Trophoblast cell (in vitro differentiated cells and primary cell): Measurements from ENCODE around the gene HAPSTR1.

ENCODE experiments used
- DNase-seq, 2 donors: peaks; one replicate each; pipeline ENCODE4 v3.0.0-alpha.2; 2016
- H2AFZ ChIP-seq: 2 replicates; pipeline ENCODE4 v1.6.1; 2013; ENCODE audit warnings: low read length, moderate library complexity, mild to moderate bottlenecking; ENCODE audit not compliant: insufficient read depth, poor library complexity
- H2AK5ac ChIP-seq: 2 replicates; pipeline ENCODE4 v1.6.1; 2013; ENCODE audit warnings: mild to moderate bottlenecking, low read length
- H2BK120ac ChIP-seq: 2 replicates; pipeline ENCODE4 v1.6.1; 2013; ENCODE audit warnings: low read length, mild to moderate bottlenecking, moderate library complexity; ENCODE audit not compliant: insufficient read depth, poor library complexity
- H2BK12ac ChIP-seq: 2 replicates; pipeline ENCODE4 v1.6.1; 2013; ENCODE audit warnings: mild to moderate bottlenecking, low read length, moderate library complexity
- H2BK5ac ChIP-seq: 2 replicates; pipeline ENCODE4 v1.6.1; 2013; ENCODE audit warnings: low read length, low read depth, moderate library complexity, mild to moderate bottlenecking; ENCODE audit not compliant: poor library complexity
- H3K14ac ChIP-seq: 2 replicates; pipeline ENCODE4 v1.6.1; 2013; ENCODE audit warnings: mild to moderate bottlenecking, low read length
- H3K18ac ChIP-seq: 2 replicates; pipeline ENCODE4 v1.6.1; 2013; ENCODE audit warnings: mild to moderate bottlenecking, low read length
- H3K23ac ChIP-seq: 2 replicates; pipeline ENCODE4 v1.6.1; 2013; ENCODE audit warnings: low read length
- H3K27ac ChIP-seq: 2 replicates; pipeline ENCODE4 v1.5.1; 2013; ENCODE audit warnings: low read depth, mild to moderate bottlenecking, inconsistent platforms, low read length, moderate library complexity
- H3K27me3 ChIP-seq: 2 replicates; pipeline ENCODE4 v1.6.1; 2013; ENCODE audit warnings: inconsistent platforms, mild to moderate bottlenecking, low read length, moderate library complexity; ENCODE audit not compliant: insufficient read depth
- H3K36me3 ChIP-seq, 2 experiments: 1 replicate in 1 of 2; 2 replicates in 1 of 2; pipeline ENCODE4 v1.6.1; 2013; ENCODE audit warnings: low read length in 2 of 2, mild to moderate bottlenecking in 2 of 2, moderate library complexity in 1 of 2; ENCODE audit not compliant: insufficient read depth in 2 of 2, control insufficient read depth in 1 of 2
- H3K4ac ChIP-seq: 2 replicates; pipeline ENCODE4 v1.6.1; 2013; ENCODE audit warnings: low read depth, mild to moderate bottlenecking, low read length, moderate library complexity
- H3K4me1 ChIP-seq, 2 experiments: 1 replicate in 1 of 2; 2 replicates in 1 of 2; pipeline ENCODE4 v1.6.1; 2013; ENCODE audit warnings: low read length in 2 of 2, mild to moderate bottlenecking in 2 of 2, moderate library complexity in 1 of 2; ENCODE audit not compliant: insufficient read depth in 2 of 2, control insufficient read depth in 1 of 2
- H3K4me2 ChIP-seq: 2 replicates; pipeline ENCODE4 v1.6.1; 2013; ENCODE audit warnings: inconsistent platforms, mild to moderate bottlenecking, low read length, moderate library complexity
- H3K4me3 ChIP-seq: 2 replicates; pipeline ENCODE4 v1.5.1; 2013; ENCODE audit warnings: mild to moderate bottlenecking, low read depth, low read length, inconsistent platforms
- H3K79me1 ChIP-seq: one replicate; pipeline ENCODE4 v1.6.1; 2013; ENCODE audit warnings: low read length
- H3K79me2 ChIP-seq: 2 replicates; pipeline ENCODE4 v1.6.1; 2013; ENCODE audit warnings: low read length, mild to moderate bottlenecking; ENCODE audit not compliant: control insufficient read depth, insufficient read depth, poor library complexity
- H3K9ac ChIP-seq: 2 replicates; pipeline ENCODE4 v1.6.1; 2013; ENCODE audit warnings: mild to moderate bottlenecking, low read length
- H3K9me3 ChIP-seq: 2 replicates; pipeline ENCODE4 v1.6.1; 2013; ENCODE audit warnings: low read depth, mild to moderate bottlenecking, control low read depth, inconsistent platforms, low read length; ENCODE audit not compliant: insufficient read depth
- H4K12ac ChIP-seq: 2 replicates; pipeline ENCODE4 v1.6.1; 2013; ENCODE audit warnings: low read depth, mild to moderate bottlenecking, low read length, moderate library complexity
- H4K8ac ChIP-seq: 2 replicates; pipeline ENCODE4 v1.6.1; 2013; ENCODE audit warnings: low read depth, mild to moderate bottlenecking, low read length, moderate library complexity
- H4K91ac ChIP-seq: one replicate; pipeline ENCODE4 v1.6.1; 2013; ENCODE audit warnings: low read depth, mild to moderate bottlenecking, low read length, moderate library complexity
- WGBS: extraction: QIAGEN DNeasy Blood & Tissue Kit; methylation state at CpG from one replicate; pipeline ENCODE4 v1.1.7; 2013; ENCODE audit warnings: missing lambda C conversion rate; ENCODE audit not compliant: insufficient read length, insufficient coverage; ENCODE audit errors: extremely low coverage; 5-methylcytosine and 5-hydroxymethylcytosine counted together

Gene HAPSTR1

GRCh38 chr16:9113707-9114106 is 22.3 kb downstream of the HAPSTR1 start:
- Histone ChIP-seq H3K4me2 (no peak overlapping the region), H2BK120ac (no peak overlapping the region), H2BK12ac (no peak overlapping the region), H3K23ac (no peak overlapping the region), H3K9ac (no peak overlapping the region), H3K4me1 (peaks cover 15 to 21% of the 10 kb centered on the region in 2 experiments), H3K27ac (no peak overlapping the region), H4K91ac (no peak overlapping the region), H3K4ac (no peak overlapping the region), H3K9me3 (no peaks in the 10 kb centered on the region), H3K27me3 (no peaks in the 10 kb centered on the region), H4K8ac (no peak overlapping the region), H3K14ac (no peak overlapping the region), H3K18ac (no peak overlapping the region), H4K12ac (no peak overlapping the region), H3K4me3 (no peak overlapping the region), H2AFZ (no peak overlapping the region), H3K79me1 (peaks cover 5% of the 10 kb centered on the region), H2BK5ac (no peak overlapping the region), H3K36me3 (peaks cover 10 to 20% of the 10 kb centered on the region in 2 experiments), H3K79me2 (peaks cover 6% of the 10 kb centered on the region), H2AK5ac (no peak overlapping the region)
- DNase-seq = no peak
- WGBS = no CpG with 5 or more reads among the region's 3 CpGs

- Histone ChIP-seq H3K9me3 (no peaks in the 10 kb centered on the region), H3K4me1 (peaks cover 14 to 19% of the 10 kb centered on the region in 2 experiments)
- DNase-seq = no peak
Observed at GRCh38 chr16:9114112-9114511, 22.7 kb downstream of the HAPSTR1 start.

GRCh38 chr16:9114842-9115241 is 23.4 kb downstream of the HAPSTR1 start:
- peaks cover 11 to 16% of the 10 kb centered on the region in 2 experiments for H3K4me1 ChIP-seq
- H3K36me3 ChIP-seq = peaks cover 7 to 13% of the 10 kb centered on the region in 2 experiments
- no peak overlapping the region for H3K18ac ChIP-seq
- no peak overlapping the region for H3K23ac ChIP-seq
- H3K9ac ChIP-seq = no peak overlapping the region
- no peaks in the 10 kb centered on the region for H3K9me3 ChIP-seq
- H3K79me1 ChIP-seq = peaks cover 5% of the 10 kb centered on the region
- no peak for DNase-seq
- H3K79me2 ChIP-seq = peaks cover 6% of the 10 kb centered on the region
- H2BK5ac ChIP-seq = peak overlapping the region; percentile 45
- no peak overlapping the region for H3K14ac ChIP-seq
- H3K27ac ChIP-seq = peak overlapping the region; percentile 42
- H3K4ac ChIP-seq = no peak overlapping the region
- H2BK12ac ChIP-seq = no peak overlapping the region
- H3K4me3 ChIP-seq = no peak overlapping the region
- WGBS = no CpG with 5 or more reads among the region's 3 CpGs
- H4K91ac ChIP-seq = no peak overlapping the region
- H4K12ac ChIP-seq = no peak overlapping the region
- H3K27me3 ChIP-seq = no peaks in the 10 kb centered on the region
- H4K8ac ChIP-seq = no peak overlapping the region
- no peak overlapping the region for H3K4me2 ChIP-seq
- H2AK5ac ChIP-seq = no peak overlapping the region
- no peak overlapping the region for H2BK120ac ChIP-seq
- H2AFZ ChIP-seq = no peak overlapping the region

More at GRCh38 chr16:9114112-9114511, 22.7 kb downstream of the HAPSTR1 start:
- Histone ChIP-seq H4K12ac (no peak overlapping the region), H2AK5ac (no peak overlapping the region), H2BK12ac (no peak overlapping the region), H3K79me1 (peaks cover 5% of the 10 kb centered on the region), H3K4me2 (no peak overlapping the region), H3K9ac (no peak overlapping the region), H2BK120ac (no peak overlapping the region), H3K23ac (no peak overlapping the region), H3K36me3 (peaks cover 8 to 16% of the 10 kb centered on the region in 2 experiments), H3K14ac (no peak overlapping the region), H3K79me2 (peaks cover 6% of the 10 kb centered on the region), H3K18ac (peak overlapping the region; percentile 14), H2BK5ac (no peak overlapping the region), H3K27ac (no peak overlapping the region), H3K4ac (peak overlapping the region; percentile 76), H3K4me3 (no peak overlapping the region), H3K27me3 (no peaks in the 10 kb centered on the region), H4K8ac (no peak overlapping the region), H2AFZ (no peak overlapping the region), H4K91ac (no peak overlapping the region)
- WGBS = no CpG with 5 or more reads among the region's 5 CpGs

GRCh38 chr16:9115277-9115676 is 23.8 kb downstream of the HAPSTR1 start:
- Histone ChIP-seq H3K4ac (peak overlapping the region; percentile 41), H4K8ac (no peak overlapping the region), H3K23ac (no peak overlapping the region), H3K4me3 (no peak overlapping the region), H3K36me3 (peaks cover 7 to 15% of the 10 kb centered on the region in 2 experiments), H3K79me1 (peaks cover 5% of the 10 kb centered on the region), H2BK5ac (peak overlapping the region; percentile 65), H4K91ac (no peak overlapping the region), H3K9ac (no peak overlapping the region), H4K12ac (no peak overlapping the region), H2BK12ac (no peak overlapping the region), H3K18ac (no peak overlapping the region), H3K27me3 (no peaks in the 10 kb centered on the region), H2AK5ac (no peak overlapping the region), H3K79me2 (peaks cover 6% of the 10 kb centered on the region), H3K27ac (peak overlapping the region; percentile 81), H3K9me3 (no peaks in the 10 kb centered on the region), H3K4me1 (peaks cover 11 to 16% of the 10 kb centered on the region in 2 experiments), H2BK120ac (no peak overlapping the region), H3K4me2 (peak overlapping the region; percentile 11), H2AFZ (no peak overlapping the region), H3K14ac (no peak overlapping the region)
- DNase-seq = peak; percentile 41 to 81
- no CpG with 5 or more reads among the region's 3 CpGs for WGBS
